HUDEP-2 (cell line): ENCODE results near the gene SIRT5.

ENCODE experiments used
- DNase-seq, 76 experiments: peaks; one replicate each; lab custom pipeline; 2025; ENCODE audit not compliant: unreplicated experiment in 76 of 76; lab: John Stamatoyannopoulos, UW

The SIRT5 gene

DNA sequence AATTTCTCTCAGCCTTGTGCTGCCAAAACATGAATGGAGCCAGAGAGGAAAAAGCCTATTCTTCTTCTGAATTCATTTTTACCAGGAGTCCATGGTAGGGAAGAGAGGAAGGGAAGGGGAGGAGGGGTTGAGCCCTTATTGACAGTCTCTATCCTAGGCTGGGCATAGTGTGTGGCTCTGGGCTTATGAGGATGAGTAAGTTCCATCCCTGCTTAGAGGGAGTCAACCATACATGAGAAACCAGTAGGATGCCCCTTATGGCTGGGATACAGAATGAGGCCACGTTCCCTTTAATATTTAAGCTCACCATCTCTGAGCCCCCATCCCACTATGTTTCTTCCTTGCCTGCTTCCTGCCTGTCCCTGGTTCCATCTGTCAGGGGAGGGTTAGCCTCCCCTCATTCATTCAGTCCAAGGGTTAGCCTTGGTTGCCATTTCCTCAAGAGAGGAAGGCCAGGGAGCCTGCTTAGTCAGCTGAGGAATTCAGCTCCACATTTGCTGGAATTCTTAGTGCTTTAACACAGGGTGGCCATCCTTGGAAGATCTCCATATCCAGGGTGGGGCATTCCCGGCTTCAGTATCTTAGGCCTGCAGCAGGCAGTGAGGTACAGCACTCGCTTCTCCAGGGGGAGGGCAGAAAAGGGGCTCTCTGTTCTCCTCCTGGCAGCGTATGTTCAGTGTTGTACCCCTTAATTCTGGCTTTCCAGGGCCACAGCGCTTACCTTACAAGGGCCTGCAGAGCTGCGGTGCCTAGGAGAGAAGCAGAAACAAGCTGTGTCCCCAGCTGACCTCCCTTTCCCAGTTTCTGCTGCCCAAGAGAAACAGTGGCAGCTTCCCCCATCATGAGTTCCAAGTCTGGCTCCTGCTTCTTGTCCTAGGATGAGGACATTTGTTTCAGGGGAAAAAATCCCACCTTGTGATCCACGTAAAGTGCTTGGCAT lies 12.5 kb downstream of the SIRT5 start:
- DNase-seq = no peak

DNA sequence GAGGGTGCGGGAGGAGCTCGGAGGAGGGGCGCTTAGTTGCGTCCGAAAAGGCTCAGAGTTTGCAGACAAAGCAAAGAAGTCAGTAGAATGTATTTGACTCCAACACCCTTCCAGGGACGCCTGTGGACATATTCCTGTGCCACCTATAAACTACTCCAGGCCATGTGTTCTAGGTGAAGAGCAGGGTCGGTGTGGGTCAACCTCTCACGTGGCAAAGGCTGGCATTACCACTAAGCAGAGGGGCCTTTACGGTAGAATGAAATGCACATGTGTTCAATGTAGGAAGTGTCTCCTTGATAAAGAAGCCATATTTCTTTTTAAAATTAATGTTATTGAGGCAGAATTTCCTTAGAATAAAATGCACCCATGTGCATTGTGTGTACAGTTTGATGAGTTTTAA lies 15.4 kb downstream of the SIRT5 start:
- no peak for DNase-seq

DNA sequence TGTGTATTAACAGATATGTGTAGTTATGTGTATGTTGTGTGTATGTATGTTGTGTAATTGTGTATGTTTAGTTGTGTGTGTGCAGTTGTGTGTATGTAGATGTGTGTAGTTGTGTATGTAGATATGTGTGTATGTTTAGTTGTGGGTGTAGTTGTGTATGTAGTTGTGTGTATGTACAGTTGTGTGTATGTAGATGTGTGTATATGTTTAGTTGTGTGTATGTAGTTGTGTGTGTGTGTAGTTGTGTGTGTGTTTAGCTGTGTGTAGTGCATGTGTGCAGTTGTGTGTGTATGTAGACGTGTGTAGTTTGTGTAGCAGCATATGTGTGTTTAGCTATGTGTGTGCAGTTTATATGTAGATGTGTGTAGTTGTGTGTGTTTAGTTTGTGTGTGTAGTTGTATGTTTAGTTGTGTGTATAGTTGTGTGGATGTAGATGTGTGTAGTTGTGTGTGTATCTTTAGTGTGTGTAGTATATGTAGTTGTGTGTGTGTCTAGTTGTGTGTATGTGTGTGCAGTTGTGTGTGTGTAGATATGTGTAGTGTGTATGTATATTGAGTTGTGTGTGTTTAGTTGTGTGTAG lies 16.3 kb downstream of the SIRT5 start:
- no peak for DNase-seq

DNA sequence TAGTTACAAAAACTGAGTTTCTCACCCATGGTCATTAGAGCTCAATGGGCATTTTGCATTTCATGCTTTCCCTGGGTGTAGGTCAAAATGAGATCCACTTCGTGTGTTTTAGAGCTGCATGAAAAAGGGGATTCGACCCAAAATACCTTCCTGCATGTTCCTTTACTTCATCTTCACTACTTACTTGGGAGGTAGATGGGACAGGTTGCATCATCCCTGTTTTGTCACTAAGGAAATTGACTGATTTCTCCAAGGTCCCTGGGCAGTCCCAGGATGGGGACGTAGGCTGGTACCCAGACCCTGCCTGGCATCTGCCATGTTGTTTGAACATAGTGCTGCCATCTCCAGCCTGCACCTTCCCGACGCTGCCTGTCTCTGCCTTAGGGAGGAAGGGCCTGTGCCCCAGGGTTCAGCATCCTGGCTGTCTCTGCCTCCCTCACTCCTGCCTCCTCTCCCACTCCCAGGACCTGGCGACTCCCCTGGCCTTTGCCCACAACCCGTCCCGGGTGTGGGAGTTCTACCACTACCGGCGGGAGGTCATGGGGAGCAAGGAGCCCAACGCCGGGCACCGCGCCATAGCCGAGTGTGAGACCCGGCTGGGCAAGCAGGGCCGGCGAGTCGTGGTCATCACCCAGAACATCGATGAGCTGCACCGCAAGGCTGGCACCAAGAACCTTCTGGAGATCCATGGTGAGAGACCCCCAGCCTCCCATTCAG lies 17.0 kb downstream of the SIRT5 start:
- no peak for DNase-seq

DNA sequence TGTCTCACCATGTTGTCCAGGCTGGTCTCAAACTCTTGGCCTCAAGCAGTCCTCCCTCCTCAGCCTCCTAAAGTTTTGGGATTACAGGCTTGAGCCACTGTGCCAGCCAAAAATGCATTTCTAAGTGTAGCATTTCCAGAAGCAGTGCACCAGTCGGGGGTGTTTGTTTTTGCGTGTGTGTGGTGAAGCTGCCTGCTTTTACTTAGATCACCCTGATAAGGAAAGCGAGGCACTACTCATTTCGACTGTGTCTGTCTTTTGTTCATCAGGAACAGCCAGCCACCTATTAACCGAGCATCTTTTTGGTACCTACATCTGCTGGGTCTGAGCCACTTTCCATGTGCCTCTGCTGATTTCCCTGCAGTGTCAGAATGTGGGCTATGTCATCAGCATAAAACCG lies 18.7 kb downstream of the SIRT5 start:
- no peak for DNase-seq

DNA sequence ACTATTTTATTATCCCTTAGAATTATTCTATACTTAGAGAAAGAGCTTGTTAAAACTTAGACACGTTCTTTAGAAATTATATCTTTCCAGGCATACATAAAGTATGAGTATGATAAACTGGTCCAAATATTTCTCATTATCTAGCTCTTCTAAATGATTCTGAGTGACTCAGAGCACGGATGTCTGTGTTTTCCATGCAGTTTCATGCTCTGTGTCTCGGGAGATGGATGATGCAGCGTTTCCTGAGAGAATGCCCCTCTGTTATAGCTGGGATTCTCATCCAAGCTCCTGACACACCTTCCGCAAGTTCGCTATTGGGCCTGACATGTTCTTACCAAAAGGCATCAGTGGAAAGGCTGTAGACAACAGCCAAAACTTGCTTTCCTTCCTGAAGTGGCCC lies 19.3 kb downstream of the SIRT5 start:
- DNase-seq = no peak

DNA sequence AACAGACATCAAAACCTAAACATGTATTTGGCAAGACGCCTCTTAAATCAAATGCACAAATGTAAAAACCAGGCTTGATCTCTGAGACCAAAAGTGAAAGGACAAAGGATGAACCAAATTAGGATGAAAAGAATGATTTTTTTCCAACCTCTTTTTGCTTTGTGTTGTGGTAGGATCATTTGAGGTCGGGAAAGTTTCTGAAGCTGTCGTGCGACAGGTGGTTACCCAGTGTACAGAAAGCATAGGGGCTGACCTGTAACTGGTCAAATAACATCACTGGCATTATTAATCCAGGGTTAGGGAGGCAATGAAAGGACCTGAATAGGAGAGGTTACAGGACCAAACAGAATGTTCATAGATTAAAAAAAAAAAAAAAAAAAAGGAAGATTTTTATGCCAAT lies 22.7 kb downstream of the SIRT5 start:
- DNase-seq = no peak

DNA sequence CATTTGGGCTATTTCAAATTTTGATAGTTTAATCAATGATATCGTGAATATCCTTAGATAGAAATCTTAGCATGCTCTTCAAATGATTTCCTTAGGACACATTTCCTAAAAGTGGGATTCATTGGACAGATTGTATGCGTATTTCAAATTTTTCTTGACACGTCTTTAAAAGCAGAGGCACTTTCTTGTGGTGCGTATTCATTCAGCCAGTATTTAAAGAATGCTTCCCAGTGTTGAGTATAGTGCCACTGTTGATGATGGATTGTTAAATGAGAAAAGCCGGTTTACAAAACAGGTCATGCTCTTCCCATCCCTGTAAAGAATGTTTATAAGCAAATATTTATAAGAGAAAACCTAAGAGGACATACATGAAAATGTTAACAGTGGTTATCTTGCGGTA lies 25.6 kb downstream of the SIRT5 start:
- no peak for DNase-seq

DNA sequence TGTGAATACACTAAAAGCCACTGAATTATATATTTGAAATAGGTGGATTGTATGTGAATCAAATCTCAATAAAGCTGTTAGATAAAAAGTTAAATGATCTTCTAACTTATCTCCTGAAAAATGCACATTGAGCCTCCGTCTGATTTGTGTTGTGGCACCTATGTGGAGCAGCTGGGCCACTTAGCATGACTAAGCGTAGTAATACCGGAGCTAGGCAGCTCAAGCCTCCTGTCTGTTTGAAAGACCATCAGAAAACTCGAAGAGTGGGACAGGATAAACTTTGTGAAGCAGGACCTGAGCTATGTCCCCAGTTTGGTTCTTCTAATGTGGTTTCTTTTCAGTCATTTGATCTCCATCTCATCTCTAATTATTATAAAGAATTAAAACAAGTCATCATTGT lies 29.7 kb downstream of the SIRT5 start:
- no peak for DNase-seq

DNA sequence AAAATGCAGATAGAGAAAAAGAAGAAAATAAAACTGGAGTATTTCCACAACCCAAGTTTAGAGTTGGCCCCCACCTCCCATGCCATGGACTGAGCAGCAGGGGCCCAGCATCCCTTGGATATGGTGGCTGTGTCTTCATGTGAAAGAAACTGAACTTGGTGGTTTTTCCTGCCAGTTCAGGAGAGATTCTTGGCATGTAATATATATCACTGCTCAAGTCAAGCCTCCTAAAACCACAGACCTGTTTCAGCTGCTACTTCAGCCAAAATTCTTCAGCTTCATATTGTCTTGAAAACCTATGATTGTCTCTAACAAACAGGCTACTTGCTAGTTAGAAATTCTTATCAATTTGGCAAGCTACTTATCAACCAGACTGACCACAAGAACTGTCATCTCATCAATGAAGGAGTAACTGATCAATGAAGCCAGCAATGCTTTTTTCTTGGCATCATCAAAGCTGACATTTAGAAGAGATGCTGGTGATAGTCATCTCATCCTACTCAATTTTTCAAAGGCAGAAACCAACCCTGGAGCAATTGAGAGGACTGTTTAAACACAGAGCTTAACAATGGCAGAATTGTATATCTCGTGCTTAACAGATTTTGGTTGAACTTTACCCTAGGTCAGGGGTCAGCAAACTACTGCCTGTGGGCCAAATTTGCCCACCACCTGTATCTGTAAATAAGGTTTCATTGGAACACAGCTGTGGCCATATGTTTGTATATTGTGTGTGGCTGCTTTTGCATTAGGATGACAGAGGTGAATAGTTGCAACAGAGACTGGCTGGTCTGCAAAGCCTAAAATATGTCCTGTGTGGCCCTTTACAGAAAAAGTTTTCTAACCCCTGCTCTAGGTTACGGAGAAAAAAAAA lies 30.4 kb downstream of the SIRT5 start:
- DNase-seq = no peak

DNA sequence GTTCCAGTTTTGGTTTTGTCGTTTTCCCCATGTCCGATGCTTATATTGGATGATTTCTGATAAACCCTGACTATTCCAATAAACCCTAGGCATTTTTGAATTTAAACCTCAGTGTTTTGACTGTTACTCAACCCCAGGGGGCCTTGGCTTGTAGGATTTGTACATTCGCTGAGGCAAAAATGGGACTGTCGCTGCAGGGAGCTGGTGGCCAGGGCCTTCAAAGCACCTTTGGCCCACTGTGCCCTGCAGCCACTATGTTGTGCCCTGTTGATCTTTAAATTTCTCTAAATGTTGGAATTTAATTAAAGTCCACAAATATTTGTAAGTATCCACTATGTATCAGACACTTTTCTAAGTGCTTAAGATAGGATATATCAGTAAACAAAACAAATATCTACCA lies 31.2 kb downstream of the SIRT5 start:
- no peak for DNase-seq

DNA sequence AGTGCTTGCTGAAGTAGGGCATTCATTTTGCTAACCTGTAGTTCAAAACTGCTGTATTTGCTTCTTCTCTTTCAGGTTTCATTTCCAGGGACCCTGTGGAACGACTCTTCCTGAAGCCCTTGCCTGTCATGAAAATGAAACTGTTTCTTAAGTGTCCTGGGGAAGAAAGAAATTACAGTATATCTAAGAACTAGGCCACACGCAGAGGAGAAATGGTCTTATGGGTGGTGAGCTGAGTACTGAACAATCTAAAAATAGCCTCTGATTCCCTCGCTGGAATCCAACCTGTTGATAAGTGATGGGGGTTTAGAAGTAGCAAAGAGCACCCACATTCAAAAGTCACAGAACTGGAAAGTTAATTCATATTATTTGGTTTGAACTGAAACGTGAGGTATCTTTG lies 37.3 kb downstream of the SIRT5 start:
- DNase-seq = peak in 1 of 76 experiments; percentile 6

DNA sequence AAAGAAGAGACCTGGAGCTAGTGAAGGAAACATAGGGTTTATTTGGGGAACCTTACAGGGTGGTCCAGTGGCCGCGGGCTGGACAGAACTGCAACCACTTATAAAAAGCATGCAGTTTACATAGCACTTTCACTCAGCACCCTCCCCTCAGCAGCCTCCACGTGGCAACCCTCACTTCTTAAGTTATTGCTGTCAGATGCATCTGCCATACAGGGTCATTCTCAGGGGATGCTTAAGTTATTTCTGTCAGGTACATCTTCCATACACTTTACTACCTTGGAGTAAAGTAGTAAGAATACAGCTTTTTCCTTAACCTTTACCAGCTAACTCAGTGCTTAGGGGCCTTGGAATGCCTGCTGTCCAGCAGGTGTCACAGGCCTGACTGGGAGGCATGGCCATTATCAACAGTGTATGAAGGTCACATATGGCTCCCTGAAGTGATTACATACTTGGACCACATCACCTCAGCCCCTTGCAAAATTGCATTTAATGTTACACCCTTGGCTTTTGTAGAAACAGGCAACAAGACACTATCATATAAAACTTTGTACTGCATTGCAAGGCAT lies 38.7 kb downstream of the SIRT5 start:
- no peak for DNase-seq

DNA sequence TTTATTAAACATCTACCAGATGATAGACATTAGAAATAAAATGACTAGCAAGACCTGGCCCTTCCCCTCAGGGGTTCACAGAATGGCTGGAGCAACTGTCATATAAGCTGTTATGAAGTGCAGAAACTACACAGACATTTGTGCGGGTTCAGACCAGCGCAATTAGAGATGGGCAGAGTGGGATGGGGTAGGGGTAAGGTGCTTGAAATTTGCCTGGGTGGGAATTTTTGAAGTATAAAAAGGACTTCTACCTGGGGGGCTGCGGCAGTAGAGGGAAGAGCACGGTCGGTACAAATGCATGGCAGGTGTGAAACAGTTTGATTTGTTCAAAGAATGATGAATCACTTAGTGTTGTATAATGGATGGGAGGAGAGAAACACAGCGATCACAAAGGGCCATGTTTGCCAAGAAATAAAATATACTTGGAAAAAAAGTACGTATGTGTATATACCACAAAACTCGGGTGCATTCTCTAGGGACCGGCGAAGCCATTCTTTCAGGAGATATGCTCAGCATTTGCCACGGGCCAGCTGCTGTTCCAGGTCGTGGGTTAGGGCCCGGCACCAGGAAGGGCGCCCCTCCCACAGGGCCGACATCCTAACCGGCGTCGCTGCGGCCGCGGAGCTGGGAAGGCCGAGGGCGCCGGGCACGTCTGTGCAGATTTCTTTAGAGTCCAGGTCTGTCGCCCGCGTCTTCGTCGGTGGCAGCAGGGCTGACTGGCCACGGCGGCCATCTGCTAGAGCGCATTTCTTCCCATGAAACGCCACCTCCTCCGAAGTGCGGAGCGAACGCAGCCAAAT lies 39.9 kb downstream of the SIRT5 start:
- DNase-seq = peak in 36 of 76 experiments; percentile 24 to 89 (median 56)

DNA sequence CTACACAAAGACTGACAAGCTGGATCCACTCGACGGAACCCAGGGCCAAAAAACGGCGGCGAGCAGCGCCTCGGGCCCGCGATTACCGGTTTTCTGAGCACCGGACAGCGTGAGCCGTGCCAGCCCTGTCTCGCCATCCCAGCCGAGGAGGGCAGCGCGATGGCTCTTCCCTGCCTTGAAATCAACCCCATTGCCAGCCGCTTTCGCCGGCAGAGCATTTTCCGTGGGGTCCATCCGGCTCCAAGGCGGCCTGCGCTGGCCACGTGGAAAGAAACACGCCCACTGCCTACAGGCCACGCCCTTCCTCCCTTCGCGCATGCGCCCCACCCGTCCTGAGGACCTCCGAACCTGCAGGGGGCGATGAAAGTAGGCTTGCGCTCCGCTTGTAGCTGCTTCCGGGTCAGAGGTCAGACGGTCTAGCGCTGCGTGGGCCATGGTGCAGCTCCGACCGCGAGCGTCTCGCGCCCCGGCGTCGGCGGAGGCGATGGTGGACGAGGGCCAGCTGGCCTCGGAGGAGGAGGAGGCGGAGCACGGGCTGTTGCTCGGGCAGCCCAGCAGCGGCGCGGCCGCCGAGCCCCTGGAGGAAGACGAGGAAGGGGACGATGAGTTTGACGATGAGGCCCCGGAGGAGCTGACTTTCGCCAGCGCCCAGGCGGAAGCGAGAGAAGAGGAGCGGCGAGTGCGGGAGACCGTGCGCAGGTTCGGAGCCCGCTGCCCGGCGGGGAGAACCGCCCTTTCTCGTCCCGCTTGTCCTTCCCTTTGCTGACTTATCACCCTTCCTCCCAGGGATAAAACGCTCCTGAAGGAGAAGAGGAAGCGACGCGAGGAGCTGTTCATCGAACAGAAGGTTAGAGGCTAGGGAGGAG lies 40.8 kb downstream of the SIRT5 start, which contains the start of gene NOL7:
NOL7 (plus strand) TSS at position 410 of the 866 bp plus-strand sequence; CDS start at position 434, 24 bp downstream.
- peak; percentile 51 to 100 (median 98) for DNase-seq

DNA sequence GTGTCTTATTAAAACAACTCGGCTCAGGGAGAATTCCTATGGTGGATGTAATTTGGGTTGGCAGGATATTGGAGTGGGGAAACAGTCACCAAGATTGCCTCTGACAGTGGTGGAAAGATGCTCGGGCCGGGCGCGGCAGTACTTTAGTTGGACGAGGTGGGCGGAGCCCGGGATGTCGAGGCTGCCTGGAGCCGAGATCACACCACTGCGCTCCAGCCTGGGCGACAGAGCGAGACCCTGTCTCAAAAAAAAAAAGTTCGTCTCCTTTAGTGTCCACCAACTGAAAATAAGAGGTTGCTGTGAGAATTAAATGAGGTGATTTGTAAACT lies 41.4 kb downstream of the SIRT5 start:
- DNase-seq = peak in 48 of 76 experiments; percentile 8 to 75 (median 38)

DNA sequence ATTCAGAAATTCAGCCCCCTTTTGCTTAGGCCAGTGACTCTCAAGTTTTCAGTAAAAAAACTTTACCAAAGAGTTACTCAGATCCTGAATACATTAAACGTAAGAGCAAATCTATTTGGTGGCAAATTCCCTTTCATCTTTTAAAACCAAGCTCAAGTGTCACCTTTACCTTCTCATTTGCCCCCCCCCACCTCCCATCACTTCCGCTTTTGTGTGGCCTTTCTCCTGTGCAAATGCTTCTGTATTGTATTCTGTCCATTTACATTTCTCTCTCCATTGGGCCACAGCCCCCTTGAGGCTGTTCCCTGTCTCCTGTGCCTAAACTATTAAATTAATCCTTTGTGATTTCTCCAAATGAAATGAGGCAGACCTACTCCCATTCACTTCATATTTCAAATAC lies 42.7 kb downstream of the SIRT5 start:
- DNase-seq = no peak

DNA sequence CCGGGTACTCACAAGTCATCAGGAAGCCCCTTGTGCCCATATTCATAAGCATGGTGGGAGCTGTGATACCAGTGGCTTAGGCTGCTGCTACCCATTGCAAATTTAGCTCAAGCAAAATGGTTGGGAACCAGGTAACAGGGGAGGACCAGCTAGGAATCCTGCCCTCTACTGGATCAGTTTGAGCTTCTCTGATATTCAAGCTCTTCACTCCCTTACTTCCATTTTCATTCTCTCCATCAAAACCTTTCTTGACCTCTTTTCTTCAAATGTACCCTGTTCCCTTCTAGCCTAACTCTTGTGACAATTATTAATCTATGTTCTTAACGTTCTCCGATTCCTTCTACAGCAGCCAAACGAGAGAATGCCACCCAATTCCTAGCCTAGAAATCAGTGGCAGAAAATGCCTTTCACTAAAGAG lies 50.5 kb downstream of the SIRT5 start:
- peak in 29 of 76 experiments; percentile 5 to 65 (median 42) for DNase-seq
